HepG2 (cell line): ENCODE results near the gene PIP5K1A. TPM values are rescaled to one million over a fixed set of nuclear protein-coding genes. Genes with fewer than 3 reads are reported as not detected.

Experiments
- ARNT ChIP-seq: fragments of 450-650 bp; IDR thresholded peaks from 2 replicates; pipeline ENCODE4 v1.6.1; 2017
- ATF4 ChIP-seq, 2 experiments: fragments of 450-650 bp in 1 of 2; sonication (generic) in 1 of 2; formaldehyde crosslinking; IDR thresholded peaks; 2 replicates each; pipeline versions ENCODE4 v1.5.0 to v1.8.0; 2020 to 2022; ENCODE audit warnings: mild to moderate bottlenecking in 1 of 2, missing genetic modification reagents in 1 of 2
- BCL3 ChIP-seq: sonication (generic); formaldehyde crosslinking; IDR thresholded peaks from 2 replicates; pipeline ENCODE4 v1.5.1; 2020; ENCODE audit warnings: mild to moderate bottlenecking, missing genetic modification reagents, moderate library complexity
- CBX1 ChIP-seq: IDR thresholded peaks from one replicate; pipeline ENCODE4 v1.6.1; 2016; ENCODE audit warnings: antibody characterized with exemption, low read depth
- FOXC1 ChIP-seq: sonication (generic); formaldehyde crosslinking; IDR thresholded peaks from 2 replicates; pipeline ENCODE4 v1.8.0; 2022; ENCODE audit warnings: mild to moderate bottlenecking, missing genetic modification reagents, borderline replicate concordance
- MXI1 ChIP-seq: IDR thresholded peaks from 3 replicates; pipeline ENCODE4 v1.6.1; 2012; ENCODE audit warnings: low read depth, low read length, inconsistent platforms, borderline replicate concordance
- PHF20 ChIP-seq: sonication (generic); formaldehyde crosslinking; IDR thresholded peaks from 2 replicates; pipeline ENCODE4 v1.5.0; 2020; ENCODE audit warnings: mild to moderate bottlenecking, missing genetic modification reagents
- RFXAP ChIP-seq: sonication (generic); formaldehyde crosslinking; IDR thresholded peaks from 2 replicates; pipeline ENCODE4 v1.4.0; 2020; ENCODE audit warnings: missing genetic modification reagents, borderline replicate concordance
- ZFP41 ChIP-seq: sonication (generic); formaldehyde crosslinking; IDR thresholded peaks from 2 replicates; pipeline ENCODE4 v1.4.0; 2020; ENCODE audit warnings: mild to moderate bottlenecking, missing genetic modification reagents, borderline replicate concordance
- ZNF234 ChIP-seq: sonication (generic); formaldehyde crosslinking; conservative IDR thresholded peaks from 2 replicates; pipeline ENCODE4 v1.5.1; 2020; ENCODE audit warnings: mild to moderate bottlenecking, missing genetic modification reagents
- ZNF34 ChIP-seq: sonication (generic); formaldehyde crosslinking; IDR thresholded peaks from 2 replicates; pipeline ENCODE4 v1.4.0; 2020; ENCODE audit warnings: mild to moderate bottlenecking, missing genetic modification reagents, borderline replicate concordance
- ZNF558 ChIP-seq: sonication (generic); formaldehyde crosslinking; IDR thresholded peaks from 2 replicates; pipeline ENCODE4 v1.9.0; 2022; ENCODE audit warnings: mild to moderate bottlenecking, missing genetic modification reagents, borderline replicate concordance
- ZNF589 ChIP-seq: sonication (generic); formaldehyde crosslinking; conservative IDR thresholded peaks from 2 replicates; pipeline ENCODE4 v1.8.0; 2022; ENCODE audit warnings: mild to moderate bottlenecking, moderate library complexity, missing genetic modification reagents
- ZNF646 ChIP-seq: sonication (generic); formaldehyde crosslinking; IDR thresholded peaks from 2 replicates; pipeline ENCODE4 v1.9.0; 2021; ENCODE audit warnings: mild to moderate bottlenecking, missing genetic modification reagents
- ZNF703 ChIP-seq: sonication (generic); formaldehyde crosslinking; IDR thresholded peaks from 2 replicates; pipeline ENCODE4 v1.5.1; 2020; ENCODE audit warnings: missing genetic modification reagents, mild to moderate bottlenecking, moderate library complexity, borderline replicate concordance
- ZNF800 ChIP-seq: sonication (generic); formaldehyde crosslinking; IDR thresholded peaks from 2 replicates; pipeline ENCODE4 v1.4.0; 2020; ENCODE audit warnings: missing genetic modification reagents
- polyA plus RNA-seq, 8 experiments: library from polyadenylated mRNA; depleted of rRNA in 3 of 8; stranded (reverse) in 7 of 8; unstranded in 1 of 8; fragments of >200 nt; fragmentation: Illumina TruSeq in 4 of 8; extraction: Trizol in 4 of 8; gene quantifications; 2 replicates each; pipeline versions ENCODE4 v1.2.1 to v1.2.3, GENCODE V29; 2011 to 2016; ENCODE audit warnings: low read depth in 4 of 8, missing spikeins in 1 of 8, mixed read lengths in 1 of 8; ENCODE audit not compliant: insufficient read depth in 1 of 8
- total RNA-seq, 5 experiments: library from RNA; depleted of rRNA; stranded (reverse); fragments of >200 nt; fragmentation: Illumina TruSeq; extraction: Trizol; gene quantifications; 2 replicates each; pipeline ENCODE4 v1.2.3, GENCODE V29; 2016; ENCODE audit warnings: low read depth in 1 of 5

PIP5K1A gene
- total and polyA plus RNA-seq, 2 of the 13 experiments (the other 11 are each of a cell fraction or from before 2014, with no cell fraction given) = 45.3 to 65.1 TPM

GRCh38 chr1:151198254-151199127 lies at the start of gene PIP5K1A (continued):
- TF ChIP-seq ZNF800 (CRISPR knock-in tag) = no peak
- peak; percentile 68 for TF ChIP-seq RFXAP (CRISPR knock-in tag)
- no peak for TF ChIP-seq ARNT
- TF ChIP-seq ZNF234 = no peak
- TF ChIP-seq ZNF34 (CRISPR knock-in tag) = no peak
- peak; percentile 86 for TF ChIP-seq ZNF589
- no peak for TF ChIP-seq FOXC1 (CRISPR knock-in tag)
- no peak for TF ChIP-seq CBX1
- peak; percentile 62; the same call in 1 of the 3 replicates for TF ChIP-seq MXI1
- no peak for TF ChIP-seq ZNF646 (CRISPR knock-in tag)
- TF ChIP-seq BCL3 = 0 out of 2 replicates have a peak, but pooled peaks have one; percentile 48
- peak; percentile 77; the same call in 1 of the 2 replicates for TF ChIP-seq ZNF558 (CRISPR knock-in tag)
- TF ChIP-seq ZFP41 (CRISPR knock-in tag) = no peak
- peak in 1 of 2 experiments; percentile 32; a peak in 1 of 4 replicates for TF ChIP-seq ATF4 (CRISPR knock-in tag; IDR thresholded peaks at IDR 0.05)
- peak; percentile 62 for TF ChIP-seq PHF20 (CRISPR knock-in tag)
- no peak for TF ChIP-seq ZNF703 (CRISPR knock-in tag)
